Myocyte (in vitro differentiated cells): ENCODE results near the gene GGNBP2. TPM values are rescaled to one million over a fixed set of nuclear protein-coding genes. Genes with fewer than 3 reads are reported as not detected.

Experiments
- DNase-seq: peaks from one replicate; pipeline ENCODE4 v3.0.0-alpha.2; 2012; ENCODE audit warnings: low read depth
- total RNA-seq: library from RNA; depleted of rRNA; stranded (reverse); fragments of >200 nt; gene quantifications from 2 replicates; pipeline ENCODE4 v1.2.3, GENCODE V29; 2014

The GGNBP2 gene
- total RNA-seq, 1 donor from 2014 or later, result 61.4 TPM

DNA sequence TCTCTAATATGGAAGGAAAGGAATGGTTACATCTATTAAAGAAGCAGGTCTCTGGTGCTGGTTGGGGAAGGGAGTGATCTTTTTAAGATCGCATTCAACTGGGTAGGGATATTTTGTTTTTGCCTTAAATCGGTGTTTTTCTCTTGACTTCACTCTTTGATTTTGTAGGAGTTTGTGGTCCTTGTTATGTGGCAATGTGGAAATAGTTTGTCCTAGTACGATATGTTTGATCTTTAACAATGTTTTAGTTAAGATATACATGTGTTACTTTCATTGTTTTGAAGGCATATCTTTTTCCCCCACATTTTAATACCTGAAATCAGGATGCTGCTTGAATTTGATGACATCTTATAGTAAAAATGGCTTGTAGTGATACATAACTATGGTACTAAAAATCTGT is 8.7 kb downstream of the GGNBP2 start:
- no peak for DNase-seq

DNA sequence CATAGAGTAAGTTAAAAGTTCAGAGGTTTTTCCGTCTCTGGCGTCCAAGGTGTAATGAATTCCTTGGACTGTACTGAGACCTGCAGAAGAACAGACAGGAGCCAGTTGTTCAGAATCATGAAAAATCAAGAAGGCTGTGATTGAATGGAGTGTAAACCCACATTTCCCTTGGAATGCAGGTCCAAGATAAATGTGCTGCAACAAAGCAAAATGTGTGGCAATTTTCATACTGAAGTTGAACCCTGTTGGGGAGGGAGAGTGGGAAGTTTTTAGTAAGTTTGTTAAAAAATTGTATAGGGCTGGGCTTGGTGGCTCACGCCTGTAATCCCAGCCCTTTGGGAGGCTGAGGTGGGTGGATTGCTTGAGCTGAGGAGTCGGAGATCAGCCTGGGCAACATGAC is 21.4 kb downstream of the GGNBP2 start:
- no peak for DNase-seq

- DNase-seq, result no peak
Measured at GRCh38 chr17:36575028-36575427, 30.3 kb downstream of the GGNBP2 start.

DNA sequence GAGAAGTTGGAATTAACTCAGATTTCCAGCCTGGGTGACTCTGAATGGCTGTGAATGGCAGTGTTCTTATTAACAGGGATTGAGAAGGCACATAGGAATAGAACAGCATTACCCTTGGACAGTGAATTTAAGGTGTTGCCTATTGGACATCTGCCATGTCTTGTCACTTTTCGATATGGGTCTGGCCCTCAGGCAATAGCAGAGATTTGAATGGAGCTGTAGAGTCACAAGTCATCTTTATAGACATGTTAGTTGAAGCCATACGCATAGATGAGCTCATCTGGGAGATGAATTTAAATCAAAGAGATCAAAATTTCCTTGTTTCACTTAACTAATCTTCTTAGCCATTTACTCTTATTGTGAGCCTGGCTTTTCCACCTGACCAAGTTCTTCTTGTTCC is 32.1 kb downstream of the GGNBP2 start:
- DNase-seq, result no peak

DNA sequence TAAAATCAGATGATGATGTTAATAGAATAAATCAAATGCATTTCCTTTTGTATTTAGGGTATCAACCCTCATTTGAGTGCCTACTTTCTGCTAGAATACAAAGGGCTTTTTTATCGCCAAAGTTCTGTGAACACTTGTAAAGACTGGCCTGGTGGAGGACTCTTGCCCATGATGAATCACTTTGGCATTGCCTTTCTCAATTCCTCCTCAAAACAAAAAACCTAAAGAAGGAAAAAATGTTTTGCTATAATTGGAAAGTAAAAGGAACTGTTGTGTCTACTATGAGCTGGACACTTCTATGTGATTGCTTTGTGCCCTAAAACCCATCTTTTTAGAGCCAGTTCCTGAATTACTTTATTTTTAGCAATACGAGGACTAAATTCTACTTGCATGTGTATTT is 34.0 kb downstream of the GGNBP2 start:
- DNase-seq, result no peak

DNA sequence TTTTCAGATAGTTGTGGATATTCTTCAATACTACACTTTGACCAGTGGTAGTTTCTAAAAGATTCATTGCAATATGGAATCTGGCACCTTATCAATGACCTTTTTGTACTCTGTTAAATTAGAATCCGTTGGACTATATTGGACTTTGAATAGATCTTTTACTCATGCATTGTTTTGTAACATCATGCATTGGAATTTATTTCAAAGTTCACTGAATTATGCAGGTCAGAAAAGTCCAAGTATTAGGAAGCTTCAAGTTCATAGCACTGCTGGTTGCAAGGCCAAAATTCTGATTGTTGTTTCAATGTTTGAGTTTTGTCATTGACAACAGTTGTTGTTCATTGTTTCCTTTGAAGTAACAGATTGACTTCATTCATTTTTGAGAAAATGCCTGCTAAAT is 39.1 kb downstream of the GGNBP2 start:
- DNase-seq, result no peak

DNA sequence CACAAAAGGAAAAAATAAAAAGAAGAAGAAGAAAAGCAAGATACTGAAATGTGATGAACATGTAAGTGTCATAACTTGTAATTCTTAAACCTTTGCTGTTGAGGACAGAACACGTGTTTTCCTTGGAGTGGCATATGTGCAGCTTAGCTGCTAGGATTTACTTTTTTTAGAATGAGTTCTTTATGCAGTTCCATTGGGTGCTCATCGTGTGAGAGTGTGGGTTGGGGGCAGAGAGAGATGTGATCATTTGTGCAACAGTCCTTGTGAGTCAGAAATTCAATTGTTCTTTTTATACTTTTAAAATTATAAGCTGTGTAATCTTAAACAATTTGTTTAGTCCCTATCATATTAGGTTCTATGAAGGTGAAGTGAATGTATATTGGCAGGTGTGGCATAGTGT is 41.4 kb downstream of the GGNBP2 start:
- no peak for DNase-seq

GRCh38 chr17:36590082-36590481 is 45.4 kb downstream of the GGNBP2 start:
- DNase-seq, result peak; percentile 73

DNA sequence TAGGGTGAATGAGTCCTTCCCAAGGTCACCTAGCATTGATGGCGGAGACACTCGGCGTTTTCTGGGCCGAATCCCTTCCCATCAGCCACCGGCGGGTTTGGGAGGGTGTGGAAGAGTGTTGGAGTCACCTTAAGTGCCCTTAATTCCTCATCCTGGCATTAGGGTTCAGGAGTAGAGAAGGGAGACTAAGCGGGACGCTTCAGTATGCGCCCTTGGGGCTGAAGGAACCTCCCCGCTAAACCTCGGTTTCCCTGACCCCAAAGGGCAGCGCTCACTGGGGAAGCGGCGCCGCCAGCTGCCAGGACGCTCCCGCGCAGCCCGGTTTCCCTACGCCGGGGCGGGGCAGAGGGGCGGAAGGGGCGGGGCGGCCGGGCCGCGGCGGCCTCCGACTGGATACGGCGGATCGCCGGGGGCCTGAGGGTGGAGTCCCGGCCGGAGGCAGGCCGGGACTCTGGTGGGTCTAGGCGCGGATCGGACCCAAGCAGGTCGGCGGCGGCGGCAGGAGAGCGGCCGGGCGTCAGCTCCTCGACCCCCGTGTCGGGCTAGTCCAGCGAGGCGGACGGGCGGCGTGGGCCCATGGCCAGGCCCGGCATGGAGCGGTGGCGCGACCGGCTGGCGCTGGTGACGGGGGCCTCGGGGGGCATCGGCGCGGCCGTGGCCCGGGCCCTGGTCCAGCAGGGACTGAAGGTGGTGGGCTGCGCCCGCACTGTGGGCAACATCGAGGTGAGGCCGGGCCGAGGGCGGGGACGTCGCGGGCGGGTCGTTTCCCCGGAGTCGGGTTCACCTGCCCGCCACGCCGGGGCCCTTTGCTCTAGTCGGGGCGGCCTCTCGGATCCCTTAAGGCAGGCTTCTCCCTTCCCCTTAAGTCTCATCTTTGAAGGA is 47.0 kb downstream of the GGNBP2 start, which contains the start of gene DHRS11:
Gene DHRS11, plus strand, starts transcription at position 446 of the 882 bp plus-strand sequence. Its CDS starts 131 bp downstream, at position 577.
- peak; percentile 82 for DNase-seq

DNA sequence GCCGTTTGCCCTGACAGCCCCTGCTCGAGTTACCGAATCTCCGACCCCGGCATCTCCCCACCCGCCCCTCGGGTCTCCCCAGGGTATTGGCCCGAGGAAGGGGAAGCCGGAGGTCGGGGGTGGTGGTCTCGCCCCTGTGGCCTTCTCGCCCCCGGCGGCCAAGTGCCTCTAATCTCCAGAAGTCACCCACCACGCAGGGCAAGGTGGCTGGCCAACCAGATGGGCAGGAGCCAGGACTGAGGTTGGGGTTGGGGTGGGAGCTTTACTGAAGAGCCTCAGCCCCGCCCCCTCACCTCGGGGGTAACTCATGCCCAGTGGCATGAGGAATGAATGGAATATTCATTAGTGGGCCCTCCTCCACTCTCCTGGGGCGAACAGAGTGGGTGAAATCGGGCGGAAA is 47.6 kb downstream of the GGNBP2 start:
- peak; percentile 24 for DNase-seq

DNA sequence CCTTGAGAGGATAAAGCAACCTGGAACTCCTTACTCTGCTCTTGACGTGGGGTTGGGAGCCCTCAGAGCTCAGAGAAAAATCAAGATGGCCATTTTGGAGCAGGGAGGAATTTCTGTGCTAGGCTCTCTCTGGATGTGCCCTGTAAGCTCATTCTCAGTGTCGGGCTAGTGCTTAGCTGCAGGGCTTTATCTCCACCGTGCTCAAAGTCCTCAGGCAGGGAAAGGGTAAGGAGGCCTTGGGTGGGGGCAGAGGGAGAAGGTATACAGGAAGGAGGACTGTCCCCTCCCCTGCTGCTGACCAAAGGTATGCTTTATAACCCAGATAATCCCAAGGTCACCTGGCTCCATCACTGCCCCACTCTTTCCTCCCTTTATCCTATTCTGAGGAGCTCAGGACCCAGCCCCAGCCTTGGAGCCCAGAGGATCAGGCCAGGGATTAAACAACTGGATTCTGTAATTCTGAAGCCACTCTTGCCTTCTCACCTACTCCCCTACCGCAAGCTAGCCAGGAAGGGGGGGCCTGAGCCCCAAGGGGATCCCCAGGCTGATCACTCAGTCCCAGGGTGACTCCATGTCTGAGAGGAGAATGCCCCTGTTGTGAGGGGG is 48.1 kb downstream of the GGNBP2 start:
- DNase-seq, result no peak

- peak; percentile 59 for DNase-seq
Measured at GRCh38 chr17:36593656-36594316, 49.1 kb downstream of the GGNBP2 start.

DNA sequence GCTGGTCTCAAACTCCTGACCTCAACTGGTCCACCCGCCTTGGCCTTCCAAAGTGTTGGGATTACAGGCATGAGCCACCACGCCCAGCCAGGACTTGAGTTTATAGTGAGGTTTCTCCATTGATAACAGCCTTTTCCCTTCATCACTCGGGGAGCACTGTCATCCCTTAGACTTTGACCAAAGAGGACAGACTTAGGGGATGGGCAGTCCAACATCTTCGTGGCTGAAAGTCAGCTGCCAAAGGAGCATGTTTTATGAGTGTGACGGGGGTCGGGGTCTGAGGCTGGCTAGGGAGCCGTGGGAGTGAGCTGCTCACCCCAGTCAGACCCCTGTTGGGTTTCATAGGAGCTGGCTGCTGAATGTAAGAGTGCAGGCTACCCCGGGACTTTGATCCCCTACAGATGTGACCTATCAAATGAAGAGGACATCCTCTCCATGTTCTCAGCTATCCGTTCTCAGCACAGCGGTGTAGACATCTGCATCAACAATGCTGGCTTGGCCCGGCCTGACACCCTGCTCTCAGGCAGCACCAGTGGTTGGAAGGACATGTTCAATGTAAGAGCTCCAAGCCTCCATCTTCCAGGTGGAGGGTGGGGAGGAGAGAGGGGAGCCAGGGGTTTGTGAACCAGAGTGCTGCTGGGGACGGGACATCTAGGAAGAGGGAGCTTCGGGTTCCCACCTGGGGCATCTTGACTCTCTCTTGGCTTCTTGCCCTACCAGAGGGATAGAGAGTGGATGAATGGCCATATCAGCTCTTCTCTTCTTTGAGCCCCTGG is 50.1 kb downstream of the GGNBP2 start:
- DNase-seq, result no peak

DNA sequence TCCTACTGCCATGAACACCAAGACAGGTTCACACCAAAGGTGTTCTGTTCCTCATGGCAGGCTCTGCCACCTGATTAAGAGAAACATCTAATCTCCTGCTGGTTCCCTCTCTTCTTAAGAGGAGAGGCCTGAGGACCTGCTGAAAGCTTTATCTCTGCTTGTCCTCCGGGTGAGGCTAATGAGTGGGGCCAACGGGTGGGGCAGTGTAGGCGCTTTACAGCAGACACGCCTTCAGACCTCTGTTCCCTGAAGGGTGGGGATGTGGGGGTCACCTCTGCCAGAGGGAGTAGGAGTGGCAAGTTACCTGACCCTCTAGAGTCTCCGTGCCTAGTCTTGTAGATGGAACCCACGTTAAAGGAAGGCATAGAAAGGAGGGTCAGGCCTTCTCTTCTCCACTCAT is 52.5 kb downstream of the GGNBP2 start:
- no peak for DNase-seq

GRCh38 chr17:36597866-36598777 is 53.4 kb downstream of the GGNBP2 start:
- no peak for DNase-seq

DNA sequence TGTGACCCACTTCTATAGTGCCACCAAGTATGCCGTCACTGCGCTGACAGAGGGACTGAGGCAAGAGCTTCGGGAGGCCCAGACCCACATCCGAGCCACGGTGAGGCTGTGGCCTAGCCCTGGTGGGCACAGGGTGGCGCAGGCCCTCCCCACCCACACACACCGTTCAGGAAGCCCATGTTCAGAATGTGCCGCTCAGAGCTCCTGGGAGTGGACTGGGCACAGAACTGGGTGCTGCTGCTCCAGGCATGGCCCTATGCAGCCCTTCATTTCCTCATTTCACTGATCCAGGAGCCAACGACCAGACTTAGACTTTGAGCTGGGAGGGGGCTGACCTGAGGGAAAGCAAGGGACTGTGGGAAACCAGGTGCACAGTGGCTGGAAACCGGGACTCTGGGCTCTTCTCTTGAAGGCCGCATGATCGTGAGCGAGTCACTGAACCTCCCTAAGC is 54.3 kb downstream of the GGNBP2 start:
- DNase-seq, result no peak

GRCh38 chr17:36599546-36600250 is 55.0 kb downstream of the GGNBP2 start:
- DNase-seq, result no peak

DNA sequence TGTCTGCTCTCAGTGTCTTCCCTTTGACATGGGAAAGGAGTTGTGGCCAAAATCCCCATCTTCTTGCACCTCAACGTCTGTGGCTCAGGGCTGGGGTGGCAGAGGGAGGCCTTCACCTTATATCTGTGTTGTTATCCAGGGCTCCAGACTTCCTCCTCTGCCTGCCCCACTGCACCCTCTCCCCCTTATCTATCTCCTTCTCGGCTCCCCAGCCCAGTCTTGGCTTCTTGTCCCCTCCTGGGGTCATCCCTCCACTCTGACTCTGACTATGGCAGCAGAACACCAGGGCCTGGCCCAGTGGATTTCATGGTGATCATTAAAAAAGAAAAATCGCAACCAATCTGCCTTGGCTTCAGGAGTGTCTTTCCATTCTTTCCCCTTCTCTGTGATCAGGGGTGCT is 55.7 kb downstream of the GGNBP2 start:
- DNase-seq, result no peak

GRCh38 chr17:36600936-36601302 is 56.2 kb downstream of the GGNBP2 start:
- no peak for DNase-seq
